Body of pancreas (tissue), 4 donors: ENCODE measurements around the gene IGSF8. TPM values are rescaled to one million over a fixed set of nuclear protein-coding genes. Genes with fewer than 3 reads are reported as not detected.
"Not testable (repeated sequence)": the region's sequence is repeated elsewhere in the genome, so short reads cannot be mapped to it uniquely, and the experiment has no call there.

ENCODE experiments used
- ATAC-seq: fragments of 150-250 bp; one replicate; pipeline ENCODE4 v1.9.1; 2016
- DNase-seq, 4 donors: peaks; one replicate each; pipeline ENCODE4 v3.0.0-alpha.2; 2019
- H3K27ac ChIP-seq, 4 donors: fragments of 200-600 bp; sonication (generic); 1 replicate in 3 of 4; 2 replicates in 1 of 4; pipeline versions ENCODE4 v1.5.1 to v1.6.1; 2016 to 2019; ENCODE audit warnings: mild to moderate bottlenecking in 1 of 4, mixed read lengths in 1 of 4, moderate library complexity in 1 of 4
- H3K27me3 ChIP-seq, 2 donors: fragments of 200-600 bp; sonication (generic); one replicate each; pipeline ENCODE4 v1.6.0; 2016; ENCODE audit warnings: mild to moderate bottlenecking in 1 of 2
- H3K36me3 ChIP-seq, 2 donors: fragments of 200-600 bp; sonication (generic); replicated peaks in 1 of 2; 2 replicates each; pipeline ENCODE4 v1.5.1; 2016; ENCODE audit warnings: low read depth in 2 of 2; ENCODE audit not compliant: insufficient read depth in 1 of 2
- H3K4me1 ChIP-seq: fragments of 200-600 bp; sonication (generic); one replicate; pipeline ENCODE4 v1.6.0; 2016
- H3K4me3 ChIP-seq, 2 donors: fragments of 200-600 bp; sonication (generic); 1 replicate in 1 of 2; 2 replicates in 1 of 2; pipeline ENCODE4 v1.5.1; 2016 to 2019
- H3K9me3 ChIP-seq, 3 donors: fragments of 200-600 bp; sonication (generic); 1 replicate in 2 of 3; 2 replicates in 1 of 3; pipeline ENCODE4 v1.5.1; 2016
- POLR2A ChIP-seq, 3 donors: fragments of 450-650 bp; IDR thresholded peaks; one replicate each; pipeline ENCODE4 v1.6.1; 2016; ENCODE audit warnings: antibody characterized with exemption in 3 of 3, mild to moderate bottlenecking in 2 of 3
- WGBS, 2 donors: methylation state at CpG; one replicate each; pipeline ENCODE4 v1.1.5; 2017; 5-methylcytosine and 5-hydroxymethylcytosine counted together
- intact Hi-C: fragments of 100-400 bp; cut with DNase I; formaldehyde crosslinking; loops from one replicate; pipeline ENCODE4 v1.15.1; 2023
- total RNA-seq, 2 donors: library from RNA; depleted of rRNA; stranded (reverse); fragments of >200 nt; gene quantifications; one replicate each; pipeline ENCODE4 v1.1.0, GENCODE V29; 2016
- TF ChIP-seq, protein P1 (sequence below), 7 experiments: fragments of 450-650 bp in 4 of 7; fragments of 200-600 bp in 3 of 7; sonication (generic) in 3 of 7; IDR thresholded peaks; one replicate each; pipeline ENCODE4 v1.5.1; 2016 to 2019; ENCODE audit warnings: antibody characterized with exemption in 7 of 7

IGSF8 gene
- total RNA-seq, 2 donors from 2014 or later: 18.4 to 46.8 TPM

DNA sequence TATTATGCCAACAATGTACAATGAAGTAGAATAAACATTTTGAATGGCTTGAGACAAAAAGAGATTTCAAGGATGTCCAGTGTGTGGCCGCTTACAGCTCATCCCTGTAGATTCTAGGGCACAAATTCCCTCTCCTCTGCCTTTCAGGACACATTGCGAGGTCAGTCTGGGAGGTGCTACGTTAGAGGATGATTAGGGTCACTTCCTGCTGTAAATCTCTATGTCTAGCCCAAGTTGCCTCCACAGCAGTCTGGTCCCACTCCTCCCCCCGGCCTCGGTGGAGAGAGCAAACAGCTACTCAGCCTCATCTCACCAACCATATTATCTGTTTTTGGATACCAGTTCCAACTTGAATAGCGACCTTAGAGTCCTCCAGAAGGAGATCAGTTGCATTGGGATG lies 45.5 kb downstream of the IGSF8 start:
- no peaks in the 10 kb centered on the region for H3K4me1 ChIP-seq
- H3K27me3 ChIP-seq: no peaks in the 10 kb centered on the region
- H3K9me3 ChIP-seq: no peaks in the 10 kb centered on the region
- no peak overlapping the region for H3K27ac ChIP-seq
- DNase-seq (no peak), ATAC-seq (no peak)
- 55 to 56% methylated on average over 6 of the region's 6 CpGs for WGBS, 2 donors
- intact Hi-C loops: loop anchor here (5.0 kb wide), 1 partner anchor 34 kb away; no protein-coding TSS in a partner anchor
- no peak for TF ChIP-seq POLR2A (IDR thresholded peaks at IDR 0.05)
- TF ChIP-seq, protein P1, sequence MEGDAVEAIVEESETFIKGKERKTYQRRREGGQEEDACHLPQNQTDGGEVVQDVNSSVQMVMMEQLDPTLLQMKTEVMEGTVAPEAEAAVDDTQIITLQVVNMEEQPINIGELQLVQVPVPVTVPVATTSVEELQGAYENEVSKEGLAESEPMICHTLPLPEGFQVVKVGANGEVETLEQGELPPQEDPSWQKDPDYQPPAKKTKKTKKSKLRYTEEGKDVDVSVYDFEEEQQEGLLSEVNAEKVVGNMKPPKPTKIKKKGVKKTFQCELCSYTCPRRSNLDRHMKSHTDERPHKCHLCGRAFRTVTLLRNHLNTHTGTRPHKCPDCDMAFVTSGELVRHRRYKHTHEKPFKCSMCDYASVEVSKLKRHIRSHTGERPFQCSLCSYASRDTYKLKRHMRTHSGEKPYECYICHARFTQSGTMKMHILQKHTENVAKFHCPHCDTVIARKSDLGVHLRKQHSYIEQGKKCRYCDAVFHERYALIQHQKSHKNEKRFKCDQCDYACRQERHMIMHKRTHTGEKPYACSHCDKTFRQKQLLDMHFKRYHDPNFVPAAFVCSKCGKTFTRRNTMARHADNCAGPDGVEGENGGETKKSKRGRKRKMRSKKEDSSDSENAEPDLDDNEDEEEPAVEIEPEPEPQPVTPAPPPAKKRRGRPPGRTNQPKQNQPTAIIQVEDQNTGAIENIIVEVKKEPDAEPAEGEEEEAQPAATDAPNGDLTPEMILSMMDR (IDR thresholded peaks at IDR 0.05): no peak
- H3K4me3 ChIP-seq: no peak overlapping the region
- H3K36me3 ChIP-seq: no peaks in the 10 kb centered on the region

DNA sequence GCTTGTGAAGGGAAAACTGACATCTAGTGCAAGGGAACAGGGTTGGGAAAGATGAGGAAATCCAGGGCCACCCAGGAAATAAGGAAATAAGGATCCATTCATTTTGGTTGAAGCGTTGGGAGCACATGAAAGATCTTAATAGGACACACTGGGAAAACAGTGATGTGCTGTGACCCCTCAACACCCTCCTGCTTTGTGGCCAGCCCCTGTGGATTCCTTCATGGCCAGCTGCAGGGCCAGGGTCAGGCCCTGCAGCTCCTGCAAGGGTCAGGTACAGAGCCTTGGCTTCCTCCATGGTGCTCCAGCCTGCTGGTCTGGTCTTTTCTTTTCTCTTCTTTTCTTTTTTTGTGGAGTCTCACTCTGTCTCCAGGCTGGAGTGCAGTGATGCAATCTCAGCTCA lies 47.8 kb downstream of the IGSF8 start:
- Histone ChIP-seq H3K27ac (no peak overlapping the region), H3K9me3 (no peaks in the 10 kb centered on the region), H3K27me3 (no peaks in the 10 kb centered on the region), H3K36me3 (no peaks in the 10 kb centered on the region), H3K4me1 (peaks cover 11% of the 10 kb centered on the region), H3K4me3 (no peak overlapping the region)
- DNase-seq (no peak), ATAC-seq (no peak)
- WGBS, 2 donors: 64 to 79% methylated on average over 1 of the region's 1 CpG
- TF ChIP-seq POLR2A (IDR thresholded peaks at IDR 0.05): no peak
- TF ChIP-seq, protein P1 (IDR thresholded peaks at IDR 0.05): no peak
- intact Hi-C loops: loop anchor here (5.0 kb wide), 1 partner anchor 37 kb away; no protein-coding TSS in a partner anchor

DNA sequence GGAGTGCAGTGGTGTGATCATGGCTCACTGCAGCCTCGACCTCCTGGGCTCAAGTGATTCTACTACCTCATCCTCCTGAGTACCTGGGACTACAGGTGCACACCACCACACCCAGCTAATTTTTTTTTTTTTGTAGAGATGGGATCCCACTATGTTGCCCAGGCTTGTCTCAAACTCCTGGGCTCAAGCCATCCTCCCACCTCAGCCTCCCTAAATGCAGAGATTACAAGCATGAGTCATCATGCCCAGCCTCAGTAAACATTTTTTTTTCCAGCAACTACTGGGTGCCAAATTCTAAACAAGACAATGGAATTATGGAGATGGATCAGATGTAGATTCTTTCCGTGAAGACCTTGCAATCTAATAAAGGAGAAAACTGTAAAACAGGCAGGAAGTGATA lies 48.2 kb downstream of the IGSF8 start:
- WGBS, 2 donors: 68 to 73% methylated on average over 2 of the region's 2 CpGs
- not testable (repeated sequence) for H3K27ac ChIP-seq, DNase-seq, H3K9me3 ChIP-seq, H3K36me3 ChIP-seq, H3K4me3 ChIP-seq, ATAC-seq, H3K27me3 ChIP-seq
- intact Hi-C loops: loop anchor here (5.0 kb wide), 1 partner anchor 37 kb away; no protein-coding TSS in a partner anchor
- peaks cover 11% of the 10 kb centered on the region for H3K4me1 ChIP-seq

DNA sequence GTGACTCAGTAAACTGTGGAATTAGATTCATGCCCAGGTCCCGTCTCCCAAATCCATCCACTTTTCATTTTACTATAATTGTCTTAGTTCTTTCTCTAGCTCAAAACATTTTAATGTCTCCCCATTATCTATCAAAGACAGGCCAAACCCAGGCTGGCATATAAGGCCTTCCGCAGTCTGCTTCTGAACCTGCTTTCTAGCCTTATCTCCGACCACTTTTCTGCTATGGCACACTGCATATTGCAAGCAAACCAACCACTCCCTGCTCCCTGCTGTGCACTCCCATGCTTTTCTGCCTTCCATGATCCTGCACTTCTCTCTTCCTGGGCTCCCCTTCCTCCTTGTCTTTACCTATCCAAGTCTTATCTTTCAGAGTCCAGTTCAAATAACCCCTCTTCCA lies 49.3 kb downstream of the IGSF8 start:
- peaks cover 11% of the 10 kb centered on the region for H3K4me1 ChIP-seq
- no peaks in the 10 kb centered on the region for H3K36me3 ChIP-seq
- no peak overlapping the region for H3K27ac ChIP-seq
- H3K9me3 ChIP-seq: no peaks in the 10 kb centered on the region
- TF ChIP-seq, protein P1 (IDR thresholded peaks at IDR 0.05): no peak
- no peak for TF ChIP-seq POLR2A (IDR thresholded peaks at IDR 0.05)
- intact Hi-C loops: no loop called here
- WGBS, 2 donors: 72 to 78% methylated on average over 3 of the region's 3 CpGs
- no peak for ATAC-seq
- no peaks in the 10 kb centered on the region for H3K27me3 ChIP-seq
- H3K4me3 ChIP-seq: no peak overlapping the region
- DNase-seq: no peak

DNA sequence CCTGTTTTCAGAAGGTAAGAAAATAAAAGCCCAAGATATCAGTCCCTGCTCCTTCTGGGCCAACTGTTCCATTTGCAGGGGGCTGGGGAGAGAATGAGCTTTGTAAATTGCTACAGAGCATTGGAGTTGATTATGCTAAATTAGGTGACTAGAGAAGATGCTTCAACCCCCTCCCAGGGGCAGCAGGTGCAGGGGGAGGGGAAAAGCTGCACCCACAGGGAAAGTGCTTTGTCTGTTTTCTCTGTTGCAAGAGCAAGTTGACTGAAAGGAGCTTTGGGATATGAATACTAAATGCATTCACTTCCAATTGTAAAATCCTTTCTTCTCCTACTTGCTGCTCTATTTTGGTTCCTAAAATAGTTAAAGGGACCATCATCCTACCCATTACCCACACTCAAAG lies 50.1 kb downstream of the IGSF8 start:
- H3K9me3 ChIP-seq: no peaks in the 10 kb centered on the region
- DNase-seq (no peak), ATAC-seq (no peak)
- no peaks in the 10 kb centered on the region for H3K36me3 ChIP-seq
- no peak for TF ChIP-seq POLR2A (IDR thresholded peaks at IDR 0.05)
- TF ChIP-seq, protein P1 (IDR thresholded peaks at IDR 0.05): no peak
- no peak overlapping the region for H3K4me3 ChIP-seq
- no peak overlapping the region for H3K27ac ChIP-seq
- H3K4me1 ChIP-seq: peaks cover 11% of the 10 kb centered on the region
- intact Hi-C loops: no loop called here
- H3K27me3 ChIP-seq: no peaks in the 10 kb centered on the region
